ENCODE data around the gene SNX1. TPM values are rescaled to one million over a fixed set of nuclear protein-coding genes. Genes with fewer than 3 reads are reported as not detected.

SNX1 gene
- polyA plus RNA-seq, 1 donor (not counting 4 experiments of a cell fraction or from before 2014, with no cell fraction given), result 90.2 TPM

DNA sequence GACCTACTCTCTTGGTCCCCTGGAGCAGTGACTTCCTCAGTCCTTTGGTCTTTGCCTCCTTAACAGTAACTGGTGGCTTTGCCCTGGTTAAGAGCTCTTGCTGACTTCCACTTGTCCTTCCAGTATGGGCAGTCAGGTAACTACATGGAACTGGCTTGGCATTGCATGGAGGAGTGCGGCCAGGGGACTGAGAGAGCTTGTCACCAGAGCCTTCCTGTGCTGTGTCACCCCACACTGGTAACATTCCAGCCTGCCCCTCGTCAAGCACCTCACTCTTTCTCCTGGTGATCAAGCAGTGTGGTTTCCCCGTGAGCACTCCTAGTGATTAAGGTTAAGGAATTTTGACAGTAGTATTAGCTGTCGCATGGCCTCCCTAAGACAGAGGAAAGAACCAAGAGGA, 36.4 kb downstream of the SNX1 start:
- Histone ChIP-seq H3K9ac (ENCODE audit: control insufficient read depth, extremely low read depth, insufficient read depth, low read length) (no peak overlapping the region), H2AFZ (ENCODE audit: control insufficient read depth, low read length) (no peak overlapping the region), H3K4me2 (ENCODE audit: control insufficient read depth, extremely low read depth, insufficient read depth, low read depth, low read length) (no peak overlapping the region), H3K27me3 (ENCODE audit: control insufficient read depth, extremely low read depth, insufficient read depth, low read length) (no peaks in the 10 kb centered on the region), H3K27ac (ENCODE audit: control insufficient read depth, insufficient read depth, low read length) (no peak overlapping the region), H3K9me3 (ENCODE audit: control insufficient read depth, low read depth, low read length) (no peaks in the 10 kb centered on the region), H3K79me2 (ENCODE audit: control insufficient read depth, insufficient read depth, low read length) (no peaks in the 10 kb centered on the region), H3K4me3 (ENCODE audit: control insufficient read depth in 2 of 3, extremely low read depth in 1 of 3, insufficient read depth in 2 of 3, low read depth in 1 of 3, low read length in 3 of 3) (no peak overlapping the region), H3K9me1 (ENCODE audit: control insufficient read depth, extremely low read depth, insufficient read depth, low read length) (no peaks in the 10 kb centered on the region), H3K36me3 (ENCODE audit: control insufficient read depth in 2 of 2, extremely low read depth in 1 of 2, insufficient read depth in 2 of 2, low read length in 2 of 2) (peaks cover 42 to 45% of the 10 kb centered on the region in 2 experiments), H3K4me1 (ENCODE audit: control insufficient read depth, extremely low read depth, insufficient read depth, low read length) (no peaks in the 10 kb centered on the region), H4K20me1 (ENCODE audit: control insufficient read depth, extremely low read depth, insufficient read depth, low read length) (no peaks in the 10 kb centered on the region)
- no peak for TF ChIP-seq CTCF (optimal IDR thresholded peaks at IDR 0.05 in 1 of 3, IDR thresholded peaks at IDR 0.05 in 1 of 3, conservative IDR thresholded peaks at IDR 0.05 in 1 of 3; ENCODE audit: extremely low read depth in 1 of 3, insufficient read depth in 2 of 3, low read length in 3 of 3)
- no peak for TF ChIP-seq EZH2 (IDR thresholded peaks at IDR 0.05; ENCODE audit: low read length)
- no peak for FAIRE-seq
- dilution Hi-C loops (cut with MboI; ENCODE audit: extremely low pct_ligation_motif_present, low sequenced_read_pairs), result no loop called here
- DNase-seq (ENCODE audit: low read depth, low spot score), result no peak

DNA sequence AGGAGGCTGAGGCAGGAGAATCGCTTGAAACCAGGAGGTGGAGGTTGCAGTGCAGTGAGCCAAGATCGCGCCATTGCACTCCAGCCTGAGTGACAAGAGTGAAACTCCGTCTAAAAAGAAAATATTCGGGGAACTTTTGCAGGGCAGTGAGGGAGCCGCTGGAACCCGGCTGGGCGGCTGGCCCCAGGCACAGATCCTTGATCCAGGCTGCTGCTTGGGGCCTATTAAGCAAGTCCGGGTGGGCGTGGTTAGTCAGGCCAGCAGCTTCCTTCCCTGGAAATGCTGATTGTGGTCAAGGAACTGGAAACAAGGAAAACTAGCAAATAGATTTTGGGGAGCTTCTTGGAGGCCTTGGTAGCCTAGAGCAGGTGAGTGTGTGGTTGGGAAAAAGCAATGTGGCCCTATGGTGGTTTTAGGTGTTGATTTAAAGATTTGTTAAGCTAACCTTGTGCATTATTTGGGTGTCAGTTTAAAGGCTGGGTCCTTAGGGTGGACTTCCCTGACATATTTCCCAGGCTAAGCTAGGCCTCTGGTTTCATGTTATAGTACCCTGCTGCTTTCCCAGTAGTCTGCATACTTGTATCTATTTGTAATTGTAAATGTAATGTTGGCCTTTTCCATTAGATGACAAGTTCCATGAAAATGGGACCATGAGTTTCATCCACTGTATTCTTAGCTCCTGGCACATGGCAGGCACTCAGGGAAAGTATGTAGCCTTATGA, 38.0 kb downstream of the SNX1 start:
- Histone ChIP-seq H3K36me3 (ENCODE audit: control insufficient read depth in 2 of 2, extremely low read depth in 1 of 2, insufficient read depth in 2 of 2, low read length in 2 of 2) (peaks cover 44% of the 10 kb centered on the region in 2 experiments), H3K27me3 (ENCODE audit: control insufficient read depth, extremely low read depth, insufficient read depth, low read length) (no peaks in the 10 kb centered on the region), H3K9me1 (ENCODE audit: control insufficient read depth, extremely low read depth, insufficient read depth, low read length) (no peaks in the 10 kb centered on the region), H3K4me3 (ENCODE audit: control insufficient read depth in 2 of 3, extremely low read depth in 1 of 3, insufficient read depth in 2 of 3, low read depth in 1 of 3, low read length in 3 of 3) (no peak overlapping the region), H3K79me2 (ENCODE audit: control insufficient read depth, insufficient read depth, low read length) (no peaks in the 10 kb centered on the region), H4K20me1 (ENCODE audit: control insufficient read depth, extremely low read depth, insufficient read depth, low read length) (no peaks in the 10 kb centered on the region), H3K9me3 (ENCODE audit: control insufficient read depth, low read depth, low read length) (no peaks in the 10 kb centered on the region), H3K9ac (ENCODE audit: control insufficient read depth, extremely low read depth, insufficient read depth, low read length) (no peak overlapping the region), H3K4me1 (ENCODE audit: control insufficient read depth, extremely low read depth, insufficient read depth, low read length) (no peaks in the 10 kb centered on the region), H3K27ac (ENCODE audit: control insufficient read depth, insufficient read depth, low read length) (no peak overlapping the region), H2AFZ (ENCODE audit: control insufficient read depth, low read length) (no peak overlapping the region), H3K4me2 (ENCODE audit: control insufficient read depth, extremely low read depth, insufficient read depth, low read depth, low read length) (no peak overlapping the region)
- DNase-seq (ENCODE audit: low read depth, low spot score) (no peak), FAIRE-seq (no peak)
- dilution Hi-C loops (cut with MboI; ENCODE audit: extremely low pct_ligation_motif_present, low sequenced_read_pairs), result no loop called here
- TF ChIP-seq CTCF (optimal IDR thresholded peaks at IDR 0.05 in 1 of 3, IDR thresholded peaks at IDR 0.05 in 1 of 3, conservative IDR thresholded peaks at IDR 0.05 in 1 of 3; ENCODE audit: extremely low read depth in 1 of 3, insufficient read depth in 2 of 3, low read length in 3 of 3) (no peak), EZH2 (IDR thresholded peaks at IDR 0.05; ENCODE audit: low read length) (no peak)

All from keratinocyte (primary cell).